Small intestine (tissue), 7 donors: ENCODE measurements around the gene ST8SIA6. TPM values are rescaled to one million over a fixed set of nuclear protein-coding genes. Genes with fewer than 3 reads are reported as not detected.

ENCODE experiments used
- DNase-seq, 2 donors: peaks; one replicate each; pipeline versions ENCODE4 v3.0.0 to v3.0.0-alpha.2; 2013
- FAIRE-seq: peaks from 2 replicates; lab custom pipeline; 2012; peaks lifted over from hg19 to GRCh38; lab: Jason Lieb, UNC
- H3K27ac ChIP-seq, 3 donors: one replicate each; pipeline ENCODE4 v1.5.1; 2013; ENCODE audit warnings: low read length in 2 of 3, mild to moderate bottlenecking in 2 of 3, control low read depth in 1 of 3, inconsistent platforms in 1 of 3, low read depth in 1 of 3, moderate library complexity in 1 of 3
- H3K27me3 ChIP-seq, 3 donors: one replicate each; pipeline ENCODE4 v1.6.1; 2013; ENCODE audit warnings: low read length in 3 of 3, inconsistent platforms in 1 of 3; ENCODE audit not compliant: control insufficient read depth in 3 of 3, insufficient read depth in 3 of 3
- H3K36me3 ChIP-seq, 3 donors: one replicate each; pipeline ENCODE4 v1.6.1; 2013; ENCODE audit warnings: low read length in 3 of 3, inconsistent platforms in 1 of 3, low read depth in 1 of 3, mild to moderate bottlenecking in 1 of 3, moderate library complexity in 1 of 3; ENCODE audit not compliant: control insufficient read depth in 3 of 3, insufficient read depth in 2 of 3
- H3K4me1 ChIP-seq, 3 donors: one replicate each; pipeline ENCODE4 v1.6.1; 2013; ENCODE audit warnings: low read length in 2 of 3, inconsistent platforms in 1 of 3, low read depth in 1 of 3, mild to moderate bottlenecking in 1 of 3, moderate library complexity in 1 of 3; ENCODE audit not compliant: control insufficient read depth in 3 of 3, insufficient read depth in 2 of 3
- H3K4me3 ChIP-seq, 3 donors: one replicate each; pipeline ENCODE4 v1.5.1; 2013; ENCODE audit warnings: low read length in 3 of 3, control low read depth in 1 of 3, inconsistent platforms in 1 of 3, low read depth in 1 of 3, mild to moderate bottlenecking in 1 of 3, moderate library complexity in 1 of 3
- H3K9me3 ChIP-seq, 2 donors: one replicate each; pipeline ENCODE4 v1.6.1; 2013; ENCODE audit warnings: low read depth in 1 of 2, low read length in 1 of 2; ENCODE audit not compliant: control insufficient read depth in 2 of 2, insufficient read depth in 1 of 2
- WGBS, 3 donors: extraction: QIAGEN DNeasy Blood & Tissue Kit; methylation state at CpG; one replicate each; pipeline ENCODE4 v1.1.7; 2013; 5-methylcytosine and 5-hydroxymethylcytosine counted together
- polyA plus RNA-seq, 4 donors: library from polyadenylated mRNA; stranded (reverse) in 3 of 4; unstranded in 1 of 4; fragments of 200-250 nt in 3 of 4; fragments of 120-200 nt in 1 of 4; gene quantifications; one replicate each; pipeline versions ENCODE4 v1.2.1 to v1.2.3, GENCODE V29; 2013
- donor health status: healthy with polysubstance abuse.
- donor health status: control.
- donor health status: control.
- donor health status: Bipolar disorder and iron deficiency.
- donor health status: healthy.

ST8SIA6 gene
- polyA plus RNA-seq, 4 donors: 0.15 to 1.5 TPM; not detected in 2

DNA sequence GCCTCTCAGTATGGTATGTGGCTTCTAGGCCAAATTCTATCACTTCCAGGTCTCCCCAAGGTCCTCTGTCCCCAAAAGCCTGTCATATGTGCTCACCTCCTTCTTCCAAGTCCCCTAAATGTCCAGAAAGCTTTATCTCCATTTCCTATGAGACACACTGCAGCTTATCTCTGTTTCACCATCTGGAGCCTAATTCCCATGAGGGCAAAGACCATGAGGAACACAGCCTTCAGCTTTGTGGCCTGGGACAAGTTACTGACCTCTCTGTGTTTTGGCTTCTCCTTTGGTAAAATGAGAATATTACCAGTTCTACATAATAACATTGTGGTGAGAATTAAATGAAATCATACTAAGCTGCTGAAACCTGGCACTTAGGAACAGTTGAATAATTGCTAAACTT lies 19.2 kb downstream of the ST8SIA6 start:
- peaks cover 0 to 3% (median 0%) of the 10 kb centered on the region in 3 donors for H3K27me3 ChIP-seq
- H3K4me3 ChIP-seq: no peak overlapping the region
- peaks cover 0 to 4% of the 10 kb centered on the region in 2 donors for H3K9me3 ChIP-seq
- DNase-seq (no peak), FAIRE-seq (no peak)
- no peaks in the 10 kb centered on the region for H3K36me3 ChIP-seq
- peaks cover 0 to 3% (median 0%) of the 10 kb centered on the region in 3 donors for H3K4me1 ChIP-seq
- no peak overlapping the region for H3K27ac ChIP-seq

DNA sequence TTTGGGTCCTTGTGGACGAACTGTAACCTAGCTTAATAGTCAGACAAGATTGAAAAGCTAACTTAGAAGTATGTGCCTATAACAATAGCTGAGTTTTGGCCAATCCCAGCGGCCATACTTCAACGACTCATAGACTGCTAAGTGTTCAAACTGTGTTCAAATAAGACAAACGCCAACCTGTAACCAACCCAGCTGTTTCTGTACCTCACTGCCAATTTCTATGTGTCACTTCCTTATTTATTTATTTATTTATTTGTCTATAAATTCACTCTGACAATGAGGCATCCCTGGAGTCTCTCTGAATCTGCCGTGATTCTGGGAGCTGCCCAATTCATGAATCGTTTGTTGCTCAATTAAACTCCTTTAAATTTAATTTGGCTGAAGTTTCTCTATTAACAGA lies 21.7 kb downstream of the ST8SIA6 start:
- H3K4me3 ChIP-seq: no peak overlapping the region
- no peaks in the 10 kb centered on the region for H3K36me3 ChIP-seq
- peaks cover 0 to 4% of the 10 kb centered on the region in 2 donors for H3K9me3 ChIP-seq
- peaks cover 0 to 3% (median 0%) of the 10 kb centered on the region in 3 donors for H3K27me3 ChIP-seq
- DNase-seq (no peak), FAIRE-seq (no peak)
- no peak overlapping the region for H3K27ac ChIP-seq
- 76 to 79% (median 77%) methylated on average over 6 of the region's 6 CpGs for WGBS, 3 donors
- H3K4me1 ChIP-seq: no peaks in the 10 kb centered on the region

GRCh38 chr10:17431871-17432311 lies 22.5 kb downstream of the ST8SIA6 start:
- no peaks in the 10 kb centered on the region for H3K9me3 ChIP-seq
- 64 to 74% (median 73%) methylated on average over 7 of the region's 7 CpGs for WGBS, 3 donors
- no peak overlapping the region for H3K4me3 ChIP-seq
- H3K4me1 ChIP-seq: no peaks in the 10 kb centered on the region
- no peak for FAIRE-seq
- H3K27me3 ChIP-seq: peaks cover 0 to 3% (median 0%) of the 10 kb centered on the region in 3 donors
- no peak for DNase-seq
- H3K27ac ChIP-seq: no peak overlapping the region
- no peaks in the 10 kb centered on the region for H3K36me3 ChIP-seq

- DNase-seq (peak; percentile 70 to 74), FAIRE-seq (no peak)
- H3K27ac ChIP-seq: no peak overlapping the region
- peaks cover 0 to 3% (median 0%) of the 10 kb centered on the region in 3 donors for H3K27me3 ChIP-seq
- no peak overlapping the region for H3K4me3 ChIP-seq
- H3K36me3 ChIP-seq: no peaks in the 10 kb centered on the region
- no peaks in the 10 kb centered on the region for H3K4me1 ChIP-seq
- WGBS, 3 donors: 19 to 27% (median 26%) methylated on average over 7 of the region's 7 CpGs
- no peaks in the 10 kb centered on the region for H3K9me3 ChIP-seq
These were observed 23.6 kb downstream of the ST8SIA6 start for GRCh38 chr10:17430647-17431355.

GRCh38 chr10:17429490-17429889 lies 24.9 kb downstream of the ST8SIA6 start:
- DNase-seq: no peak
- WGBS, 3 donors: 92 to 97% (median 92%) methylated on average over 6 of the region's 6 CpGs
- FAIRE-seq: no peak
- Histone ChIP-seq H3K4me3 (no peak overlapping the region), H3K27me3 (peaks cover 0 to 3% (median 0%) of the 10 kb centered on the region in 3 donors), H3K27ac (no peak overlapping the region), H3K4me1 (no peaks in the 10 kb centered on the region), H3K9me3 (no peaks in the 10 kb centered on the region), H3K36me3 (no peaks in the 10 kb centered on the region)

GRCh38 chr10:17428351-17429097 lies 25.9 kb downstream of the ST8SIA6 start:
- FAIRE-seq (no peak), DNase-seq (peak in 1 of 2 donors; percentile 21)
- Histone ChIP-seq H3K9me3 (no peaks in the 10 kb centered on the region), H3K27me3 (peaks cover 0 to 3% (median 0%) of the 10 kb centered on the region in 3 donors), H3K36me3 (no peaks in the 10 kb centered on the region), H3K27ac (no peak overlapping the region), H3K4me1 (no peaks in the 10 kb centered on the region), H3K4me3 (no peak overlapping the region)
- WGBS, 3 donors: 52 to 76% (median 62%) methylated on average over 17 of the region's 17 CpGs

GRCh38 chr10:17427666-17428350 lies 26.6 kb downstream of the ST8SIA6 start:
- FAIRE-seq (no peak), DNase-seq (no peak)
- H3K27ac ChIP-seq: no peak overlapping the region
- H3K36me3 ChIP-seq: no peaks in the 10 kb centered on the region
- no peaks in the 10 kb centered on the region for H3K4me1 ChIP-seq
- WGBS, 3 donors: 18 to 44% (median 28%) methylated on average over 6 of the region's 6 CpGs
- H3K4me3 ChIP-seq: no peak overlapping the region
- H3K9me3 ChIP-seq: no peaks in the 10 kb centered on the region
- peaks cover 0 to 3% (median 0%) of the 10 kb centered on the region in 3 donors for H3K27me3 ChIP-seq

DNA sequence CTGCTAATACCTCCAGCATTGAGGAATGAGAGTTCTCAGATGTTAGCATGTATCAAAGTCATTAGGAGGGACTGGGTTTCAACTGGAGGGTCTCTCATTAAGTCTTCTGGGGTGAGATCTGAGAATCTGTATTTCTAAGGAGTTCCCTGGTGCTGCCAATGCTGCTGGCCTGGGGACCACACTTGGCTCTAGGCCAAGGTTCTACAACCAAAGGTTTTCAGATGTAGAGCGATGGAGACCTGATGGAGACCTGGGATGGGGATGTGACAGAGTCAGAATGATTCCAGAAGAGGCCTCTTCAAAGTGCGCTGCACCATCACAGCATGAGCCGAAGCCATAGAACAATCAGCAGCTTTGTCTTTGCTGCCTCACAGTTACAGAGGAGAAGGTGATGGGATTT lies 27.2 kb downstream of the ST8SIA6 start:
- 95 to 99% (median 97%) methylated on average over 3 of the region's 3 CpGs for WGBS, 3 donors

More for the DNA sequence above, 27.2 kb downstream of the ST8SIA6 start:
- DNase-seq: no peak
- no peaks in the 10 kb centered on the region for H3K9me3 ChIP-seq
- H3K27ac ChIP-seq: no peak overlapping the region
- peaks cover 0 to 3% (median 0%) of the 10 kb centered on the region in 3 donors for H3K27me3 ChIP-seq
- no peaks in the 10 kb centered on the region for H3K36me3 ChIP-seq
- H3K4me1 ChIP-seq: no peaks in the 10 kb centered on the region
- H3K4me3 ChIP-seq: no peak overlapping the region
- no peak for FAIRE-seq
